GM10847 (cell line): ENCODE results near the gene SH2B3.

Source experiments
- POLR2A ChIP-seq: IDR thresholded peaks from 2 replicates; pipeline ENCODE4 v1.6.1; 2011; ENCODE audit not compliant: insufficient read length; ENCODE audit errors: extremely low read depth

The SH2B3 gene

DNA sequence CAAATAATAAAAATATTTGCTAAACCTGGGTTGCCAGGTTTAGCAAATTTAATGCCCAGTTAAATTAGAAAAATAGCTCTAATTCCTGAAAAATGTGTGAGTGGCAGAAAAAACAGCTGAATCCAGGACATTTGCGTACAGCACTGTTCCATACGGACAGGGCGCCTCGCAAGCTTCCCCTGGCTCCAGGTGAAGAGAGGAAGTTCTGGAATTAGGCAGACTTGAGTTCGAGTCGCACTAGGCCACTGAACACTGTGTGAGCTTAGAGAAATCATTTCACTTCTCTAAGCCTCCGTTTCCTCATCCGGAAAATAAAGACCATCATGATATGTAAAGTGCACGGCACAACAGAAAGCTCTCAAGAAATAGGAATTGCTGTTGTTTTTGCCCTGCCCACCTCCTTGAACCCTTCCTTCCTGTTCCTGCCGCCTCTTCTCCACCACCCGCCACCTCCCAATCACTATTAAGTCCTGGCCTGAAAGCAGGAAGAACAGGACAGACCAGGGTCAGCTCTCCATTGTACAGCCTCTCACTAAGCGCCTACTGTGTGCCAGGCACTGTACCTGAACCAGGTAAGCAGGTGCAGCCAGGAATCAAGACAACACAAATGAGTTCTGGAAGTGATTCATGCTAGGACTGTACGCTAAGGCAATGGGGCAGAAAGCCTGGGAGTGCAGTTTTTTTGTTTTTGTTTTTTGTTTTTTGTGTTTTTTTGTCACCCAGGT lies 36.1 kb upstream of the SH2B3 start:
- no peak for TF ChIP-seq POLR2A

DNA sequence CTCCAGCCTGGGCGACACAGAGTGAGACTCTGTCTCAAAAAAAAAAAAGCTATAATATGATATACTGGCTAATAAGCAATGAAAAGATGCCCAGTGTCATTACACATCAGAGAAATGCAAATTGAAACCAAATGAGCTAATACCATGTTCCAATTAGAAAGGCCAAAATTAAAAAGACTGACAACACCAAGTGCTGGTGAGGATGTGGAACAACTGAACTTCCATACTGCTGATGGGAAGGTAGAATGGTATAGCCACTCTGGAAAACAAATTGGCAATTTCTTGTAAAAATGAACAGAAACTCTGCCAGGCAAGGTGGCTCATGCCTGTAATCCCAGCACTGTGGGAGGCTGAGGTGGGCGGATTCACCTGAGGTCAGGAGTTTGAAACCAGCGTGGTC lies 28.3 kb upstream of the SH2B3 start:
- no peak for TF ChIP-seq POLR2A

DNA sequence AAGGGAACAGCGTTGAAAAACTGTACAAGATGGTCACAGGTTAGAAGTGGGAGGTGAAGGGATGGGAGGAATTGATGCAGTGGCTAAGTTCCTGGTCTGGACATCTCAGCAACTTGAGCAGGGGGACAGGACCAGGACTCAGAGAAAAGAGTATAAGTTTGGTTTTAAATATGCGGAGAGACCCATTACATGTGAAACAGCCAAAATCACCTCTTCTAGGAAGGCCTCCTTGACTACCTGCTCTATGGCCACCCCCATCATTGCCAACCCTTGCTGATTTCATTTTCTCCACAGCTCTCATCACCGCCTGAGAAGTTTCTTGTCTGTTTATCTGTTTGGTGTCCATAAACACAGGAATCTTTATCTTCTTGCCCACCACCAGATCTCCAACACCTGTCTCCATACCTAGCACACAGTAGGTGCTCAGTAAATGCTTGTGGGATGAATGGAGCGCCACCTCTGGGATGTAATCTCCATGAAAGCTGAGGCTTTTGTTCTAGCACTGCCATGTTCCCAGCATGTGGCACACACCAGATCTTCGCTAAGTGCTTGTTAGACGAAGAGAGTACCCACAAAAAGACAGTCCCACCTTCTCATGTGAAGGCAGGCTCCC lies 25.7 kb upstream of the SH2B3 start:
- TF ChIP-seq POLR2A, result no peak

DNA sequence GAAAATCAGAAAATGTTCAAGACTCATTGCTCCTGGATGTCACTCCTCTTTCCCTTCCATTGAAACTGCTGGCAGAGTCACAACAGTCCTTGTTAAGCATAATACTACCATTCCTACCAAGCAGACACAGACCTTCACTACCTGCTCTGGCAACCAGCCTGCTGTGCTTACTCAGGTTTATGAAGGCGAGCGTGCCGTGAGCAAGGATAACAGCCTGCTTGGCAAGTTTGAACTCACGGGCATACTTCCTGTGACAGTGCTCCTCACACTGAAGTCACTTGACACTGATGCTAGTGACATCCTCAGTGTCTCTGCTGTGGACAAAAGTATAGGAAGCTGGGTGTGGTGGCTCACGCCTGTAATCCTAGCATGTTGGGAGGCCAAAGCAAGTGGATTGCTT lies 21.1 kb upstream of the SH2B3 start:
- TF ChIP-seq POLR2A, result no peak

DNA sequence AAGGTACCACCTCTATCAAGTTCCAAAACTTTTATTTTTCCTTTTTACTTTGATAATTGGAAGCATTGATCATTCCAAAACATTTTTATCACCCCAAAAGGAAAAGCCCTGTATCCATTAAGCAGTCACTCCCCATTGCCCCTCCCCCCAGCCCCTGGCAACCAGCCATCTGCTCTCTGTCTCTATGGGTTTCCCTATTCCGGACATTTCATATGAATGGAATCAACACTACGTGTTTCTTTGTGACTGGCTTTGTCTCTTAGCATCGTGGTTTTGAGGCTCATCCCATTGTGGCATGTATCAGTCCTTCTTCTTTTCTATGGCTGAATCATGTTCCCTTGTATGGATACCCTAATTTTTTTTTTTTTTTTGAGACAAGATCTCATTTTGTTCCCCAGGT lies 18.8 kb upstream of the SH2B3 start:
- TF ChIP-seq POLR2A, result no peak

DNA sequence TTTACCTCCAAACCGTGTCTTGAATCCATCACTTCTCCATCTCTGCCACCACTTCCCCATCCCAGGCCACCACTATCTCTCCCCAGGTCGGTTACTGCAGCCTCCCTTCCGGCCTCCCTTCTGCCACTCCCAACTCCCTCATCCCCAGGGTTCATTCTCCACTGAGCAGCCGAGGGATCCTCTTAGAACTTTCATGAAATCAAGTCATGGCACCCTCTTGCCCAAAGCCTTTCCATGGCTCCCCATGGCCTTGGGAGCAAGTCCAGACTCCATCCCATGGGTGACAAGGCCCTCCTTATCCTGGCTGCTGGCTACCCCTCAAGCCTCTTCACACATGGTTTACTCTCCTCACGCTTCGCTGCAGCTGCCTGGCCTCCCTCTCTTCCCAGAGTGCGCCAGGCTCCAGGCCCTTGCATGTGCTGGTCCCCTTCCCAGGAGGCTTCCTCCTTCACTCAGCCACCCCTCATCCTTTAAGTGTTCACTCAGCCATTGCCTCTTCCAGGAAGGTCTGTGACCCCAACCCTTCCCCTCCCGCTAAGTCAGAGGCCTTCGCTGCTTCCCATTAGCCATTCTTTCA lies 17.9 kb upstream of the SH2B3 start:
- no peak for TF ChIP-seq POLR2A

DNA sequence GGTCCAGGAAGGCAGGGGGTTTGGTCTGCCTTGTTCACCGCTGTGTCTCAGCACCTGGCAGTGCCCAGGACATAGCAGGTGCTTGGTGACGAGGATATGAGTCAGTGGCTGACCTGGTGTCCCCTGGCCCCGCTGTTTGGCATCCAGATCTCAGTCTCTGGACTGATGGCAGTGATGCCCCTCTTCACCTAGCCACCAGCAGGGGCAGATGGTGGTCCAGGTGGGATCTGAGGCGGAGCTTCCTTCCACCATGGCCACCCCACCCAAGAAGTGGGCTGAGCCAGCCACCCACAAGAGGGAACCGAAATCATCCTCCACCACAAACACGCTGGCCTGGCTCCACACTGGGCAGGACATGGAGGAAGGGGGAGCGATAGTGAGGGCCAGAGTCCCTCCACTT lies 16.1 kb upstream of the SH2B3 start:
- no peak for TF ChIP-seq POLR2A

DNA sequence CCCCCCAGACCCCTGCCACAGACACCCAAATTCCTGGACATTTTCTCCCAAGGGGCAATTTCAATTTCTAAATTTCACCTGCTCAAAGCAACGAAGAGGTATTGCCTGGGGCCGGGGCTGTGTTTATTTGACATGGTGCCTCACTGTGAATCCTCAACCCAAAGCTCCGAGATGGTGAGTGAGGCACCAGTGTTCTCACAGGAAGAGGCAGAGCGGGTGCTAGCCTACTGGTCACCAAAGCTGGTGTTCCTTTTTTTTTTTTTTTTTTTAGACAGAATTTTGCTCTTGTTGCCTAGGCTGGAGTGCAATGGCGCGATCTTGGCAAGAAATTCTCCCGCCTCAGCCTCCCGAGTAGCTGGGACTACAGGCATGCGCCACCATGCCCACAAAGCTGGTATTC lies 14.8 kb upstream of the SH2B3 start:
- no peak for TF ChIP-seq POLR2A

DNA sequence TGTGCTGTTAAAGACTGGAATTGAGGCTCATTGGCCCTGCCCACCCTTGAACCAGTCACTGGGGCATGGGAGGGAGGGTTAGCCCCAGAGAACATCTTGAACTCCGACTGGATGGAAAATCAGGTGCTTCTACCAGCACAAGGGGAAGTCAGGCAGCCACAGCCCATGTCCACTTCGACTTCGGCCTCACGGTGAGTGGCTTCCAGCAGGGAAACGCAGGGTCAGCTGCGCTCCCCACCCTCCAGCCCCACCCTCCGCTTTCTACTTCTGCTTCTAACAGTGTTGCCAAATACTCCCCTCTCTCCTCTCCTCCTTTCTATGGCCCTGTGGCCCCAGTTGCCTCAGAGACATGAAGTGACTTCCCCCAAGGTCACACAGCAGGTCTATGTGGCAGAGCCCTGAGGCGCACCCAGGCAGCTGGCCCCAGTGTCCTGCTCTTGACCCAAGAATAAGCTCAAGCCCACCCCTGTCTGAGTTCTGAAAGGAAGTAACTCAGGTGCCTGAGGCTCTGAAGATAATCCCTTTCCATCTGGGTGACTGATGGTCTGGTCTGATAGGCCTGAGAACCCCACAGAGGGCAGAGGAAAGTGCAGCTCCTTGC lies 11.9 kb upstream of the SH2B3 start:
- no peak for TF ChIP-seq POLR2A

DNA sequence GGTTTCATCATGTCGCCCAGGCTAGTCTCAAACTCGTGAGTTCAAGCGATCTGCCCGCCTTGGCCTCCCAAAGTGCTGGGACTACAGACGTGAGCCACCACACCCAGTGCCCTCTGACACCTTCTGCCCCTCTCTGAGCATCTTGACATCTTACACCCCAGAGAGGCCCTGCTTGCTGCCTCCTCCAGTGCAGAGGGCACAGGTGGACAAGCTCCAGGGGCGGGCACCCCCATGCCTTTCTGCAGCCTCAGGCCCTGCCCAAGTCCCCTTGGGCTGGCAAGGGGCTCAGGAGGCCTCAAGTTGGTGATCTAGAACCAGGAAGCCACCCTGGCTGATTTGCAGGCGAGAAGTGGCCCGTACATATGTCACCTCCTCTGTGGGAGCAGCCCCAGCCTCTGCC lies 11.2 kb upstream of the SH2B3 start:
- no peak for TF ChIP-seq POLR2A

DNA sequence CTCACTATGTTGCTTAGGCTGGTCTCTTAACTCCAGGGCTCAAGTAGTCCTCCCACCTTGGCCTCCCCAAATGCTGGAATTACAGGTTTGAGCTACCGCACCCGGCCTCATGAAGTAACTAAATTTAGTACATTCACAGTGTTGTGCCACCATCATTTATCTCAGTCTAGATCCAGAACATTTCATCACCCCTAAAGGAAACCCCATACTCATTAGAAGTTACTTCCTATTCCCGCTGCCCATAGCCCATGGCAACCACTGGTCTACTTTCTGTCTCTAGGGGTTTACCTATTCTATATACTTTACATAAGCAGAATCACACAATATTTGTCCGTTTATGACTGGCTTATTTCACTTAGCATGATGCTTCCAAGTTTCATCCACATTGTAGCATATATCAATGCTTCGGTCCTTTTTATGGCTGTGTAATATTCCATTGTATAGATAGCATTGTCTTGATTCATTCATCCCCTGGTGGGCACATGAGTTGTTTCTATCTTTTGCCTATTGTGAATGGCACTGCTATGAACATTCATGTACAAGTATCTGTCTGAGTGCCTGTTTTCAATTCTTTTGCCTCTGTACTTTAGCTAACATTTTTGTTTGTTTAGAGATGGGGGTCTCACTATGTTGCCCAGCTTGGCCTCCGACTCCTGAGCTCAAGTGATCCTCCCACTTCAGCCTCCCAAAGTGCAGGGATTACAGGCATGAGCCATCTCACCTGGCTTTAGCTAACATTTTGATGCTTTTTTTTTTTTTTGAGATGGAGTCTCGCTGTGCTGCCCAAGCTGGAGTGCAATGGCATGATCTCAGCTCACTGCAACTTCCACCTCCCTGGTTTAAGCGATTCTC lies 10.2 kb upstream of the SH2B3 start:
- TF ChIP-seq POLR2A, result no peak

DNA sequence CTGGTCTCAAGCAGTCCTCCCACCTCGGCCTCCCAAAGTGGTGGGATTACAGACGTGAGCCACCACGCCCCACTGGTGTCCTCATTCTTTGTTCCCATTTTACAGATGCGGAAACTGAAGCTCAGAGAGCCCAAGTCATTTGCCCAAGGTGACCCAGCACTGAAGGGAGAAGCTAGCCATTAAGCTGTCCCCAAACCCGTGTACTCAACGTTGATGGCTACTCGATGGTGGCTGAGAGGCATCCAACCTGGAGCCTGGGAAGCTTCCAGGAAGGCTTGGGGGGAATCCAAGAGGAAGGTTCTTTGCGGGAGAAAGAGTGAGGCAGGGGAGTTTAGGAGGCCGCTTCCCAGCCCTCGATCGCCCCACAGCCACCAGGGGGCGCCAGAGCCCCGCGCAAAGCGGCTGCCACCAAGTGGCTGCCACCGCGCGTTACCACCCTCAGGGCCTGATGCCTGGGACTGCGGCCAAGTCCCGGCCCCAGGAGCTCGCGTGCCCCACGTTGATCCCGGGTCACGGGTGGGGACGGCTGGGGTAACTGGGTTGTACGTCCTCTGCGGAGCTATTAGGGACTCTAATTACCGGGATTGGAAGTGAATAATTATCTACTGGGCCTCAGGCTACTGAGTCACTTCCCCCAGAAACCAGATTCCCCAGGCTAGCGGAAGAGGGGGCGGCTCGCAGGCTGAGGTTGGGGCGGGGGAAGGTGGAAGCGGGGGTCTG lies 8.8 kb upstream of the SH2B3 start:
- no peak for TF ChIP-seq POLR2A

DNA sequence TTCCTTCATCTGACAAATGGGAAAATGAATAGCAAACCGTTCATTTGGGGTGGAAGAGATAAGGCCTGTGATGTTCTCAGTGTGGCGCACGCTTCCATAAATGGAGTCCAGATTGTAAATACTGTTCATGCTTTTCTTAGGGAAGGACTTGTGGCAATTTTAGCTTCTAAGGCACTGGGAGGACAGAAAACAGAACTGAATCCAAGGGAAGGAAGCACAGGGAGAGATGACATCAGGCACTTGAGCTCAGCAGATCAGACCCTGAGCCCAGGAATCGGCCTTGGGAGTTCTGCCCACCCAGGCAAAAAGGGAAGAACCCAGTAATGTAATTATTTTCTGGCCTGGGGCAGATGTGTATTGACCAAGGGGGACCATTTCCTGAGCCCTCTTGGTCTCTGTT lies 7.2 kb upstream of the SH2B3 start:
- no peak for TF ChIP-seq POLR2A

DNA sequence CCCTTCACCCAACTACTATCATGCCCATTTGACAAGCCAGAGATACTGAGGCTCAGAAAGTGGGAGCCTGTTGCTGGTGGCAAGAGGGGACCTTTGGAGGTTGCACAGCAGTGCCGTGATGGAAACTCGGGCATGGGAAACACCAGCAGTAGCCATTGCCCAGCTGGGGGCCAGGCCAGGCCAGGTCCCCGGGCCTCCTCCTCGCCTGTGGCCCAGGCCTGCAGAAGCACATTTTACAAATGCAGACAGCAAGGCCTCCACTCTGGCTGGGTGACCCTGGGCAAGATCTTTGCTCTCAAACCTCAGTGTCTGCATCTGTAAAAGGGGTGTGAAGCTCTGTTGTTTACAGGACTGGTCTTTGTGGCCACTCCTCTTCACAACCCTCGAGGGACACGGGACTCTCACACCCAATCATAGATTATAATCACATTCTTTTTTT lies 4.5 kb upstream of the SH2B3 start:
- no peak for TF ChIP-seq POLR2A
